Choroid plexus epithelial cell (primary cell): ENCODE results near the gene PDGFD.

Experiments used
- DNase-seq: peaks from one replicate; pipeline ENCODE4 v3.0.0-alpha.2; 2010; ENCODE audit warnings: low read depth
- H3K4me3 ChIP-seq: 2 replicates; pipeline ENCODE4 v1.5.1; 2011; ENCODE audit warnings: low read depth, mild to moderate bottlenecking, control low read depth, low read length, moderate library complexity
- CTCF ChIP-seq: conservative IDR thresholded peaks from 2 replicates; pipeline ENCODE4 v1.5.1; 2011; ENCODE audit warnings: low read depth, mild to moderate bottlenecking, control low read depth, inconsistent platforms, low read length, moderate library complexity

PDGFD gene

GRCh38 chr11:104146943-104147342 is 17.0 kb downstream of the PDGFD start:
- no peak for TF ChIP-seq CTCF
- no peak overlapping the region for H3K4me3 ChIP-seq
- DNase-seq = no peak

- no peak overlapping the region for H3K4me3 ChIP-seq
- no peak for TF ChIP-seq CTCF
- DNase-seq = no peak
Observed at GRCh38 chr11:104146421-104146820, 17.5 kb downstream of the PDGFD start.

GRCh38 chr11:104145062-104145461 is 18.9 kb downstream of the PDGFD start:
- H3K4me3 ChIP-seq = no peak overlapping the region
- TF ChIP-seq CTCF = no peak
- no peak for DNase-seq

GRCh38 chr11:104142698-104143097 is 21.2 kb downstream of the PDGFD start:
- DNase-seq = no peak
- no peak overlapping the region for H3K4me3 ChIP-seq
- TF ChIP-seq CTCF = no peak

- TF ChIP-seq CTCF = no peak
- no peak for DNase-seq
- no peak overlapping the region for H3K4me3 ChIP-seq
Observed at GRCh38 chr11:104136861-104137260, 27.1 kb downstream of the PDGFD start.

GRCh38 chr11:104134745-104135144 is 29.2 kb downstream of the PDGFD start:
- DNase-seq = peak; percentile 76
- no peak overlapping the region for H3K4me3 ChIP-seq
- TF ChIP-seq CTCF = no peak

- no peak for TF ChIP-seq CTCF
- H3K4me3 ChIP-seq = no peak overlapping the region
- no peak for DNase-seq
Observed at GRCh38 chr11:104130161-104130560, 33.8 kb downstream of the PDGFD start.
